GM19468 (cell line): ENCODE results near the gene FIGNL2.
"Not testable (repeated sequence)": the region's sequence is repeated elsewhere in the genome, so short reads cannot be mapped to it uniquely, and the experiment has no call there.

Experiments
- ATAC-seq: cut with Tn5 transposase; IDR thresholded peaks from one replicate; pipeline ENCODE4 v1.9.1; 2021; ENCODE audit warnings: mild to moderate bottlenecking, moderate library complexity, moderate number of reproducible peaks; ENCODE audit not compliant: unreplicated experiment; ENCODE audit errors: extremely low read depth

The FIGNL2 gene, protein sequence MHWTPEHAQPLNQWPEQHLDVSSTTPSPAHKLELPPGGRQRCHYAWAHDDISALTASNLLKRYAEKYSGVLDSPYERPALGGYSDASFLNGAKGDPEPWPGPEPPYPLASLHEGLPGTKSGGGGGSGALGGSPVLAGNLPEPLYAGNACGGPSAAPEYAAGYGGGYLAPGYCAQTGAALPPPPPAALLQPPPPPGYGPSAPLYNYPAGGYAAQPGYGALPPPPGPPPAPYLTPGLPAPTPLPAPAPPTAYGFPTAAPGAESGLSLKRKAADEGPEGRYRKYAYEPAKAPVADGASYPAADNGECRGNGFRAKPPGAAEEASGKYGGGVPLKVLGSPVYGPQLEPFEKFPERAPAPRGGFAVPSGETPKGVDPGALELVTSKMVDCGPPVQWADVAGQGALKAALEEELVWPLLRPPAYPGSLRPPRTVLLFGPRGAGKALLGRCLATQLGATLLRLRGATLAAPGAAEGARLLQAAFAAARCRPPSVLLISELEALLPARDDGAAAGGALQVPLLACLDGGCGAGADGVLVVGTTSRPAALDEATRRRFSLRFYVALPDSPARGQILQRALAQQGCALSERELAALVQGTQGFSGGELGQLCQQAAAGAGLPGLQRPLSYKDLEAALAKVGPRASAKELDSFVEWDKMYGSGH

DNA sequence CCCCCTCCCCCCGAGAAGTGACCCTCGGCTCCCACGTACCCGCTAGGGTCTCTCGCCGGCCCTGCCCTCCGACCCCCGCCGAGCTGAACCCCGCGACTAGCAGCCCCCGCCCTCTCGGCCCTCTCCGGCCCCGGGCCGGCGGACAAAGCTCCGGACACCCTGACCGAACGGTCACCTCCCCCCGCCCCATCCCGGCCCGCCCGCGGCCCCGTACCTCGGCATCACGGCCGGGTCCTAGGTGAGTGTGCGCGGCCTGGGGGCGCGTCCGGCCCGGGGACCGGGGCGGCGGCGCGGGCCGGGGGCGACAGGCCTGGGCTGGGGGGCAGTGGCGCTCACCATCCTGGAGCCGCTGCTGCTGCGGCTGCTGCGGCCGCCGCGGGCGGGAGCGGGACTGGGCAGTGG, at the start of gene FIGNL2:
TSS of gene FIGNL2 (minus strand) at position 393 of the 402 bp plus-strand sequence. CDS start 26,305 bp downstream, outside the sequence.
- ATAC-seq: no peak

DNA sequence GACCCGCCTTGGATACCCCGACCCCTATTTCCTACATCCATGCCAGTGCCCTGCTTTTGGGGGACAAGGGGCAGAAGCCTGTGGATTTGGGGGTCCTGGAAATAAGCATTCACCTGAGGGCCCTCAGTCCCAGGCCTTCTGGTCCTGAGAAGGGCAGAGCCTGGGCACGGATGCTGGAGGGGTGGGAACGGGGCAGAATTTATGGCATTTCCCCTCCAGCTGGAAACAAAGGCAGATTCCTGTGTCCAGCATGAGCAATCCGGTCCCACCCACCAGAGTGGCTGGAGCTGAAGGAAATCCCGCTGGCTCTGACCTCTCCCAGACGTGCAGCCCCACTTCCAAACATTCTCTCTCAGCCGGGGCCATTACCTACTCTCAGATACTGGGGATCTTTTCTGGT, 48.7 kb upstream of the FIGNL2 start:
- no peak for ATAC-seq

DNA sequence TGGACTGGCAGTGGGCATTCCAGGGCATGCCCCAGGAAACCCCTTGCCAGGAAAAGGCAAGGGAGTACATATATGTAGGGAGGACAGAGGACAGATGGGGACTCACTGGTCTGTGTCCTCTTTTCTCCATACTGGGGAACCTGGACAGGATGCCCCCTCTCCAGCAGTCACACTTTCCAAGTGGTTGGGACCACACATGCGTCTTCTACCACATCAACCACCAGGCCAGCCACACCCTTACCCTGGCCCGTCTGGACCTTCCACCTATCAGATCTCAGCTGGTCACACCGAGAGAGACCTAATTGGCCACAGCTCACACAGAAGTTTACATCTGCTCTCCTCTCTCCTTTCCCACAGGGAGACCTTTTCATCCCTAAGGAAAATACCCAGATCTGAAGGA, 47.7 kb upstream of the FIGNL2 start:
- ATAC-seq: no peak

DNA sequence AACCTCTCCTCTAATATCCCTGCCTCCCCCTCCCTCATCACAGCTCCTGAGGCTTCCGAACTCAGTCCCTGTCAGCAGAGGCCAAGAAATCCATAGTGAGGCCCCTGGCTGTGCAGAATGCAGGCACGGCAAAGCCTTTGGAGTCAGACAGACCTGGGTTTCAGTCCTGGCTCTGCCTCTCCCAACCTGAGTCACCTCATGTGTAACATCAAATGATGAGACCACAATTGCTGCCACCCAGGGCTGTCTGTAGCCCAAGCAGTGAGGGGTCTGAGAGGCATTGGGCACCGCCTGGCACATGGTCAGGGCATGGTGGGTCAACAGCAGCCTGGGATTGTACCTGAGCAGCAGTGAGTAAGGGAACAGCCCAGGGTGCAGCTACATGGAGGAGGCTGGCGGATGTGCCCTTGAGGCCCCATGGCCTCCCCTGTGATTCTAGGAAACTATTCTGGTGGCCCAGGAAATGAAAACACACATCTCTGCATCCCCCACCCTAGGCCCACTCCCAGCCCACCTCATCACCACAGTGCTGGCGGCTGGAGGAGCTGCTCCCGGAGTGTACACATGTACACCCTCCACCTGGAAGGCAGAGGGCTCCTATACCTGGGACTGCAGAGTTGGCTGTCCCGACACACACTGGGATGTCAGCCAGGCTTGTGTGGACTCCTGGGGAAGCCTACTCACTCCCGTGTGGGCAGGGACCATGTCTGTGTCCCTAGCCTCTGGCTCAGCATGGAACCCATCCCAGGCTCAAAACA, 47.0 kb upstream of the FIGNL2 start:
- ATAC-seq: no peak

DNA sequence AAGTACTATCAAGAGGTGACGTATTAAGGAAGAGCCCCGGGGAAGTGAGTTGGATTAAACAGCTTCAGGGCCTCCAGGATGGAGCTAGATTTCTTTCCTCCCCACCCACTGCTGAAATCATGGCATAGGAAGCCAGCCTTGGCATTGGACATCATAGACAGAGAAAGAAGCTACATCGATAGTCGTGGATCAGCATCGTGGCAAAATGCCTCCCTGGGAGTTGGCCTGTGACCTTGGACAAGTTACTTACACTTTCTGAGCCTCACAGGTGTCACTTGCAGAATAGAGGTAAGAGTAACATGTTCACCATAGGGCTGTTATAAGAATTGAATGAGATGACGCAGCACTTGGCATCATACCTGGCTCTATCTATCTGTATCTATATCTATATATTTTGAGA, 45.3 kb upstream of the FIGNL2 start:
- ATAC-seq: no peak

DNA sequence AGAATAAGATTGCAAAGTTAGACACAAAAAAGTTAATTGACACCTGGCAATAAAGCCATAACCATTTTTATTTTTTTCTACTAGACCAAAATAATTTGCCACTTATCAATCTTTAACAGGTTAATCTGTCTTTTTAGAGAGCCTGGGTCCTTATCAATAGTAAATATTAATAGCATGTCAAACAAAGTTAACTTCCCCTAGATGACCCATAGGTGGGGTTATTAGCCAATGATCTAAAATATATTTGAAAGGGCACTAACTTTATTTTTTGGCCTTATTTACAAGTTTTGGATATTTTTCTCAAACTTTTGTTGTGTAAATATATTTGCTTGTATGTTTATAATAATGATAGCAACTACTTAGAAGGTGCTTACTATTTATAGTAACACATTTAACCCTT, 43.3 kb upstream of the FIGNL2 start:
- ATAC-seq: no peak

DNA sequence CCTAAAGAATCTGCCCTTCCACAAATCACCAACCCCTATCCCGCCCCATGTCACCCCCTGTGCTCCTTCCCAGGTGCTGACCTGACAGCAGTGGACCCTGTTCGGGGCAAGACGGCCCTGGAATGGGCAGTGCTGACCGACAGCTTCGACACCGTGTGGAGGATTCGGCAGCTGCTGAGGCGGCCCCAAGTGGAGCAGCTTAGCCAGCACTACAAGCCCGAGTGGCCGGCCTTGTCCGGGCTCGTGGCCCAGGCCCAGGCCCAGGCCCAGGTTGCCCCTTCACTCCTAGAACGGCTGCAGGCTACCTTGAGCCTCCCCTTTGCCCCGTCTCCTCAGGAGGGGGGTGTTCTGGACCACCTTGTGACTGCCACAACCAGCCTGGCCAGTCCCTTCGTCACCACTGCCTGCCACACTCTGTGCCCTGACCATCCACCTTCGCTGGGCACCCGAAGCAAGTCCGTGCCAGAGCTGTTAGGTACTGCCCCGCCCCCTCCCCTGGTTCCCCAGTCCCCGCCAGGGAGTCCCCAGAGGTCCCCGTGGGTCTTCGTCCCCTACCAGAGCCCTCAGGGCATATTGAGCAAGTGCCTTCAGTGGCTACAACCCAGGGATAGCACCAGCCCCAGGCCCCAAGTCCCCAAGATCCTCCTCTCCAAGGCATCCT, 42.1 kb upstream of the FIGNL2 start:
- no peak for ATAC-seq

DNA sequence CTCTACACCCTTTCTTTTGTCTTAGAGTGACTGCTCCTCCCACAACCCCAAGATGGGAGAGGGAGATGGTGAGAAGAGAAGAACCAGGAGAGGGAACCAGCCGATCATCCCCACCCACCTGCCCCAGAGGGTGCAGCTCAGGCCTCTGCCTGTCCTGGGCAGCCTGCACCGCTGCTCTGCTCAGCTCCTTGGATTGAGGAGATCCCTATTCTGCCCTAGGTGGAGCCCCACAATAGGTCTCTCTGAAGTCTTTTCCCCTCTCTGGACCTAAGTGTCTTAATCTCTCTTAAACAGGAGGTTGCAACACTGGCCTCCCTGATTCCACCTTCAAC, 41.6 kb upstream of the FIGNL2 start:
- no peak for ATAC-seq

DNA sequence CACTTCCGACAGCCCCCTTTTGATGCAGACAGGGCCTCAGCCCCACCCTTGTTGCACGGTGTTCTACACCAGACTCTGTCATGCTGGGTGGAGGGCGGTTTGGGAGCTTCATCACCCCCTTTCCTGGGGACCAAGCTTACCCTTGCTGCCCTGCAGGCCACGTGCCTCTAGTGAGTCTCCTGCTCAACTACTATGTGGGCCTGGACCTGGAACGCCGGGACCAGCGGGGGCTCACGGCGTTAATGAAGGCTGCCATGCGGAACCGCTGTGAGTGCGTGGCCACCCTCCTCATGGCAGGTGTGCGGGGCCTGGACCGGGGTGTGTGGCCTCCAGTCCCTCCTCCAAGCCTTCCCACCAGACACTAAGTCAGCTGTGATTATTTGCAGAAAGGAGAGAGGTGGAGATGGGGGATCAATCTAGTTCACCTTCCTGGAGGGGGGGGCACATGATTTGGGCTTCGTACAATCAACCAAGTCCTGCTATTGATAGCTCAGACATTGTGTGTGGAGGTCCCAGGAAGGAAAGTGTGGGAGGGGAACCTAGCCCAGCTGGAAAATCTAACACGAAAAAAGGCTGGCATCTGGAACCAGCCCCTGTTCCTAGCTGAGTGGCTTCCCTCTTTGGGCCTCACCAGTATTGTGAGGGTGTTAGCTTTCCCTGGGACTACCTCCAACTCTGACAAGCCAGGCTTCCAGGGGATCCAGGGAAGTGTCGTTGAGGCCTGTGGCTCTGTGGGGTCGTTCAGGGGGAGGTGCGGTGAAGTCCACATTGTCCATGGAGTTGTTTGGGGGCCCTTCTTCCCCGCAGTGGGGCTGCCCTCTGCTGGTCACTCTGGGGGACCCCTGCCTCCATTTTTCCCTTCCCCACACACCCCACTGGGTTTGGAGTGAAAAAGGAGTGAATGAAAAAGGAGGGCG, 41.0 kb upstream of the FIGNL2 start:
- no peak for ATAC-seq

DNA sequence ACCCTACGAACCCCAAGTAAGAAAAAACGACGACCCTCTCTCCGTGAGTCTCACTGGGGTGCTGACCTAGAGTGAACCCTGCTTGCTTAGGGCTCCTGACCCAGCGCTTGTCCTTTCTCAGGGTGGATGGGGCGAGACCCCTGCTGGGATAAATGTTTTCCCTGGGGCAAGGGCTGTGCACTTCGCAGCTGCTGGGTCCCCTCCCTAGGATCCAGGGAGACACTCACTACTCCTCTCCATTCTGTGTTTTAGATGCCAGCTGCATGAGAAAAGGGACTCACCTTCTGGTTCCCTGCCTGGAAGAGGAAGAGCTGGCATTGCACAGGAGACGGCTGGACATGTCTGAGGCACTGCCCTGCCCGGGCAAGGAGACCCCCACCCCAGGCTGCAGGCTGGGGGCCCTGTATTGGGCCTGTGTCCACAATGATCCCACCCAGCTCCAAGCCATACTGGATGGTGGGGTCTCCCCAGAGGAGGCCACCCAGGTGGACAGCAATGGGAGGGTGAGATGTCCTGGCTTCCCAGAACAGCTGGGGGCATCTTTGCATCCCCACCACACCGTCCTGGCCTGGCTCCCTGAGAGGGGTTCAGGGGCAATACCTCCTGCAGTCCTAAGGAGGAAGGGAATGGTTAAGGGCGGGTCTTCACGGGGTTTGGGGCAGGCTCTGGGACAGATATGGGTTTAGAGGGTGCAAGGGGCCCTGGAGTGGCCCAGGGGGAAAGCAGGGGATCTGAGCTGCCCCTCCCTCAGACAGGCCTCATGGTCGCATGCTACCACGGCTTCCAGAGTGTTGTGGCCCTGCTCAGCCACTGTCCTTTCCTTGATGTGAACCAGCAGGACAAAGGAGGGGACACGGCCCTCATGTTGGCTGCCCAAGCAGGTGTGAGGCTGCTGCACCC, 40.0 kb upstream of the FIGNL2 start:
- ATAC-seq: no peak

DNA sequence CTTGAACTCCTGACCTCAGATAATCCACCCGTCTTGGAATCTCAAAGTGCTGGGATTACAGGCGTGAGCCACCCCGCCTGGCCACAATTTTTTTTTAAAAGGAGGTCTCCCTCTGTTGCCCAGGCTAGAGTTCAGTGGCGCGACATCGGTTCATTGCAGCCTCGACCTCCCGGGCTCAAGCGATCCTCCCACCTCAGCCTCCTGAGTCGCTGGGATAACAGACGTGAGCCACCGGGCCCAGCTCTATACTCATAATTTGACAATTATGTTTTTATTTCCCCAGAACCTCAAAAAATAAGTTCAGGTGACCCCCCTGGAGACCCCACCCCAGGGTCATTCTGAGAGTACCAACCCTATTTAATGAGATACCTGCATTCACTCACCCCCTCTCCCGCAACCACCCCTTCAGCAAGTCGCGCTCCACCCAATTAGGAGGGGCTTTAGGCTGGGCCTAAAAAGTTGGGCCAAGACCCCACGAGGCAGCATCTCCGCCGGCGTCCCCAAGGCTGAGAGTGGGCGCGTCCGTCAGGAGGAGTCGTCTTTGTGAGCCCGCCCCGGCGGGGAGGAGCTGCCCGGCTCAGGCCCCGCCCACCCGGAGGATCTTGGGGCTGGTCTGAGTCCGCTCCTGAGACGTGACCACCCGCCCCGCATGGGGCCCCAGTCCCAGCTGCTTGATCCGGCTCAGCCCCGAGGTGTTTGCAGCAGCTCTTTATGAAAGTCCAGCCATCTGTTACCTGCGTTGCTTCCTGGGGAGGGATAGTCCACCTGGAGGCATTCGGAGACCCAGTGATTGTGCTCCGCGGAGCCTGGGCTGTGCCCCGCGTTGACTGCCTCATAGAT, 39.2 kb upstream of the FIGNL2 start, which contains the start of gene ANKRD33:
TSS of gene ANKRD33 (plus strand) at position 628 of the 840 bp plus-strand sequence. CDS start at position 712, 84 bp downstream.
- ATAC-seq: no peak

DNA sequence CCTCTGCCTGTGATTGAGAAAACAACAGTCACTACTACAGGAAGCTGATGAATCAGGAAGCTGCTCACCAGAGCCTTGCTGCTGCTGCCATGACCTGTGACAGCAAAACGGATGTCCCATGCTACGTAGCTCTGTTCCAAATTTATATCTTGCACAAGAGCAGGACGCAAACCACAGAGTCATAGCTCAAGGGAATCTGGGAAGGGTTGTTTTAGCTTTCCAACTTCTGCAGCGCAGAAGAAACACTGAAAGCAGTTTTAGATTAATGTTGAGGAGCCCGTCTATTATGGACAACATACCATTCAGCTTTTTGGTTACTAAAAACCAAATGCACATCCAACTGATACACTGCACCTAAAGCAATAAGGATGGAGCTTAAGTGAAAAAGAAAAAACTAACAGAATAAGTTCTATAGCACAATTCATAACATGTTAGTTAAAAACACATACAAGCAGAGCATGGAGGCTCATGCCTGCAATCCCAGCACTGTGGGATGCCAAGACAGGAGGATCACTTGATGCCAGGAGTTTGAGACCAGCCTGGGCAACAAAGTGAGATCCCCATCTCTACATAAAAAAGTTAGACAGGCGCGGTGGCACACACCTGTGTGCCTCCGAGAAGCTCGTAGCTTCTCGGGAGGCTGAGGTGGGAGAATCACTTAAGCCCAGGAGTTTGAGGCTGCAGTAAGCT, 37.6 kb upstream of the FIGNL2 start:
- ATAC-seq: no peak

DNA sequence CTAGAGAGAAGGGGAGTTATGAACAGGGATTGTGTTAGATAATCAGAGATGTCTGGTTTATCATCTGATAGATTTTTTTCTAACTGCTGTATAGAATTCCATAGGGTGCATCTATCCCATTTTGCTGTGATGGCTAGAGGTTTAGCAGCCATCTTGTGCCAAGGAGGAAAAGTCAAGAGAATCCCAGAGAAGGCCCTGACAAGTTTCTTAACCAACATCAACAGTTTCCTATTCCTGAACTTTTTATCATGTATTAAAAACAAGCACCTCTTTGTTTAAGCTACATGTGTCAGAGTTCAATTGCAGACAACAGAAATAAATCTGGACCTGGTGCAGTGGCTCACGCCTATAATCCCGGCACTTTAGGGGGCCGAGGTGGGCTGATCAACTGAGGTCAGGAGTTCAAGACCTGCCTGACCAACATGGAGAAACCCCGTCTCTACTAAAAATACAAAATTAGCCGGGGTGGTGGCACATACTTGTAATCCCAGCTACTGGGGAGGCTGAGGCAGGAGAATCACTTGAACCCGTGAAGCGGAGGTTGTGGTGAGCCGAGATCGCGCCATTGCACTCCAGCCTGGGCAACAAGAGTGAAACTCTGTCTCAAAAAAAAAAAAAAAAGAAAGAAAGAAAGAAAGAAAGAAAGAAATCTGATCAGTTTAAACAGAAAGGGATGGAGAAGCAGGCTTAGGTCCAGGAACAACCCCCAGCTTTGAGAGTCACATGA, 36.9 kb upstream of the FIGNL2 start:
- not testable (repeated sequence) for ATAC-seq

DNA sequence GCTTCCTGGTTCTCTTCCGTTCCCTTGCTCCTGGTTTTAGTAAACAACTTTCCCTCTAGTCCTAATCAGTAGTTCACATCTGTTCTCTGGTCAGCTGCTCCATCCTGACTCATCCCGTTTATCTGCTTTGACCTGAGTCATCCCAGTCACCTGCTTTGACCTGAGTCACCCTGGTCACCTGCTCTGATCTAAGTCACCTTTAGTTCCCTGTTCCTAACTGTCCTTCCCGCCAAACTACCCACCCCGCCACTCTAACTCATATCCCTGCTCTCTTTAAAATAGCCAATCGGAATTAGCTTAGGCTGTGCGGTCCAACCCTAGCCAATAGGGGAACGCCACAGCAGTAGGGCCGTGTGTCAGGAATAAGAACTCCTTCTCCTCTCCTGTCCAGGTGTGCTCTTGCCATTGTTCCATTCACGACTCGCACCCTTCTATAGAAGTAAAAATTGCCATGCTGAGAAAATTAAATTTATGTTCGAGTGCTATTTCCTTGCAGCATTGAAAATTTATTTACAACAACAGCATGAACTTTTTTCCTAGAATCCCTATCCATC, 36.2 kb upstream of the FIGNL2 start:
- no peak for ATAC-seq

DNA sequence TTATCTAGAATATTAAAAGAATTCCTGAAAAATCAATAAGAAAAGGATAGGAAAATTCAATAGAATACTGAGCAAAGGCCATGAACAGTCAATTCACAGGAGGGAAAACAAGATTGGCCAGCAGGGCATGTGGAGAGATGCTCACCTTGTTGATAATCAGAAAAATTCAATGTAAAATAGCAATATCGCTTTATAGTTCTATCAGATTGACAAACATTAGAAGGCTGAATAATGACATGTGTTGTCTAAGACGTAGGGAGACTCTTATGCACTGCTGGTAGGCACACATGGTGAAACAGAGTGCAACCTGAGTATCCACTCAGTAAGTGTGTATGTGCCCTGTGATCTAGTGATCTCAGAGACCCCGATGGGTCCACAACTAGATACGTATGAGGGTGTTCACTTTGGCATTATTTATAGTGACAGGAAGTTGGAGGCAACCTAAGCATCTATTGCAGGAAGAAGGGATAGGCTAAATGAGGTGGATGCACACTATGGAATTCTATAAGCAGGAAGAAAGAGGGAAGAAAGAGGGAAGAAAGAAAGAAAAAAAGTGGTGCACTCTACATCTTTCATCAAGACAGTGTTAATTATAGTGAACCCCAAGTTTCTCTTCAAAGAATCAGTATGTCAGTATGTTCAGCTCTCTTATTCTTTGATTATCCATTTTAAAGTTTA, 35.6 kb upstream of the FIGNL2 start:
- ATAC-seq: no peak

DNA sequence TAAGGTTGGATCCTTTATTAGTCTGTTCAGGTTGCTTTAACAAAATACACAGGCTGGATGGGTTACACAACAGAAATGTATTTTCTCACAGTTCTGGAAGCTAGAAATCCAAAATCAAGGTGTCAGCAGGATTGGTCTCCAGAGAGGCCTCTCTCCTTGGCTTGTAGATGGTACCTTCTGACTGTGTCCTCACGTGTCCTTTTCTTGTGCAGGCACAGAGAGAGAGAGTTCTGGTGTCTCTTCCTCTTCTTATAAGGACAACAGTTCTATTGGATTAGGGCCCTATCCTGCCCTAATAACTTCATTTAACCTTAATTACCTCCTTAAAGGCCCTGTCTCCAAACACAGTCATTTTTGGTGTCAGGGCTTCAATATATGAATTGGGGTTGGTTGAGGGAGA, 34.8 kb upstream of the FIGNL2 start:
- no peak for ATAC-seq
